ENCODE data around the gene SAFB2.
"Not testable (repeated sequence)": the region's sequence is repeated elsewhere in the genome, so short reads cannot be mapped to it uniquely, and the experiment has no call there.

DNA sequence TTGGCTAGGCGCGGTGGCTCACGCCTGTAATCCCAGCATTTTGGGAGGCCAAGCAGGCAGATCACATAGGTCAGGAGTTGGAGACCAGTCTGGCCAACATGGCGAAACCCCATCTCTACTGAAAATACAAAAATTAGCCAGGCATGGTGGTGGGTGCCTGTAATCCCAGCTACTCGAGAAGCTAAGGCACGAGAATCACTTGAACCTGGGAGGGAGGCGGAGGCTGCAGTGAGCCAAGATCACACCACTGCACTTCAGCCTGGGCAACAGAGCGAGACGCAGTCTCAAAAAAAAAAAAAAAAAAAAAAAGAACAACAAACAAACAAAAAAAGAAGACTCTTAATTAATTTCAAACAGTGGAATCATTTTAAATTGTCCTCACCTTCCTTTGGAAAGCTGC, 13.8 kb downstream of the SAFB2 start:
- not testable (repeated sequence) for TF ChIP-seq ZNF274 (IDR thresholded peaks at IDR 0.05; ENCODE audit: low read depth, low read length); YY1 (IDR thresholded peaks at IDR 0.05; ENCODE audit: insufficient read depth, insufficient read length)

Data from NT2/D1 (cell line).